Kasumi-1 (cell line): Measurements from ENCODE around the gene RCC2.
"Not testable (repeated sequence)": the region's sequence is repeated elsewhere in the genome, so short reads cannot be mapped to it uniquely, and the experiment has no call there.

Source experiments
- DNase-seq, 2 experiments: peaks; one replicate each; lab custom pipeline; 2025; lab: John Stamatoyannopoulos, UW

The RCC2 gene

DNA sequence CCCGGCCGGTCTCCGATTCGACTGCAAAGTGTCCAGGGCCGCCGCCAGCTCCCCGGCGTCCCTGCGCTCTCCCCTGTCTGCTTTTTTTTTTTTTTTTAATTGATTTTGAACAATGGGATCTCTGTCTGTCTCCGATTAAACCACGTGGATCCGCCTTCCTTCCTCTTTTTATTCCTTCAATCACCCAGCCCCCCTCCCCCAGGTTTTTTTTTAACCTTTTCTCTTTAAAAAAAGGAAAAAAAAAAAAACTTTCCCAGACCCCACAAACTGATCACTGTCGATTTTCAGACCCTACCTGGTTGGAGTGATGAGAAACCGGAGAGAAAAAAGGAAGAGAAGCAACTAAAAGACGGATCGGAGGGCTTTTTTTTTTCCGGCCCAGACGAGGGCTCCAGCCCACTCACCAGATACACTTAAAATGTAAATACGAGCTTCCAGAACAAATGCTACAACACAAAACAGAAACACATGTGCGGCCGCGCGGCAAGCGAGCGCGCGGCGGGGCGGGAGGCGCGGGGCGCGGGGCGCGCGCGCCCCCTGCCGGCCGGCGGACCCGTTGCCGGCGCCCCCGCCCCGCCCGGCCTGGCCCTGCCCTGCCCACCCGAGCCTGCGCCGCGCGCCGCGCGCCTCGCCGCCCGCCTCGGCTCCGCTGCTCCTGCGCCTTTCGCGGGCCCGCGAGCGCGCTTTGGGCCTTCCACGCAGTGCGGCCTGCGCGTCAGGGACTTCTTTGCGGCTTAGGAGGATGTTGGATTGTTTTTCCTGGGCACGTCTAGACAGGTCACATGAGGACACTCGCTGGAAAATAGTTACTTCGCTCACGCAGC lies at the start of gene RCC2:
RCC2 (minus strand) TSS at position 428 of the 824 bp plus-strand sequence. CDS start 1,163 bp downstream, outside the sequence.
- DNase-seq: peak; percentile 47 to 49

DNA sequence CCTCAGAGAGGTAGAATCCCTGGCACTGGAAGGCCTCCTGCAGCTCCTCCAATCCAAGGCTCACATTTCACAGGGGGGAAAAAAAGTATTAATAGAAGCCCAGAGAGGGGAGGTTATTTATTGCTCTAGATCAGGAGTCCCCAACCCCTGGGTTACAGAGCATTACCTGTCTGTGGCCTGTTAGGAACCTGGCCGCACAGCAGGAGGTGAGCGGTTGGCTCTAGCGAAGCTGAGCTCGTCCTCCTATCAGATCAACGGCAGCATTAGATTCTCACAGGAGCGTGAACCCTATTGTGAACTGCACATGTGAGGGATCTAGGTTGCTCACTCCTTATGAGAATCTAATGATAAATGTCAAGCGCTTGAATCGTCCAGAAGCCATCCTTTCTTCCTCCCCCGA lies 46.8 kb upstream of the RCC2 start:
- DNase-seq: no peak

DNA sequence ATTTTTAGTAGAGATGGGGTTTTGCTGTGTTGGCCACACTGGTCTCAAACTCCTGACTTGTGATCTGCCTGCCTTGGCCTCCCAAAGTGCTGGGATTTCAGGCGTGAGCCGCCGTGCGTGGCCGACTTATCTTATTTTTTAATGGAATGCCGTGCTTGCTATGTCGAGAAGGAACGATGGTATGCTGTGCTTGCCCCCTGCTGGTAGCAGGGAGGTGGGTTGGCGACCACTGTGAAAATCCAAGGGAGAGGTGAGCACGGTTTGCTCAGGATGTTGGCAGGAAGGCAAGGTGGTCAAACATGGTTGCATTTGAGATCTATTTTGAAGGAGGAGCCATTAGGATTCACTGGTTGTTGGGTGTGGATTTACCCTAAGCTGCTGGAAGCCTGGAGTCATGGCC lies 45.8 kb upstream of the RCC2 start:
- peak; percentile 26 to 28 for DNase-seq

DNA sequence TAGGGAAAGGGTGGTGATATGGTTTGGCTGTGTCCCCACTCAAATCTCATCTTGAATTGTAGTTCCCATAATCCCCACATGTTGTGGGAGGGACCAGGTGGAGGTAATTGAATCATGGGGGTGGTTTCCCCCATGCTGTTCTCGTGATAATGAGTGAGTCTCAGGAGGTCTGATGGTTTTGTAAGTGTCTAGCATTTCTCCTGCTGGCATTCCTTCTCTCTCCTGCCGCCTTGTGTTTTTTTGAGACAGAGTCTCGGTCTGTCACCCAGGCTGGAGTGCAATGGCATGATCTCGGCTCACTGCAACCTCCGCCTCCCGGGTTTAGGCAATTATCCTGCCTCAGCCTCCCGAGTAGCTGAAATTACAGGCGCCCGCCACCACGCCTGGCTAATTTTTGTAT lies 42.5 kb upstream of the RCC2 start:
- DNase-seq: not testable (repeated sequence)

DNA sequence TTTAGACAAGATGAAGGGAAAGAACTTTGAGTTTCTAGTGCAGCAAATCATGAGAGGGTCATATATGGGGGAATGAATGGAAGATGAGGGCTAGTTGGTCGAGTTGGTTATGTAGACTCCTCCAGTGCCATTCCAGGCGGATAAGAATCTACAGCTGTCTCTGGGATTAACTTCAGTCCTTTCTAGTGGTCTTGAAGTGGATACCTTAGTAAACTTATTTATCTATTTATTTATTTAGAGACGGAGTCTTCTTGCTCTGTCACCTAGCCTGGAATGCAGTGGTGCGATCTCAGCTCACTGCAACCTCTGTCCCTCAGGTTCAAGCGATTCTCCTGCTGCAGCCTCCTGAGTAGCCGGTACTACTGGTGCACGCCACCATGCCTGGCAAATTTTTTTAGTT lies 41.4 kb upstream of the RCC2 start:
- DNase-seq: no peak

DNA sequence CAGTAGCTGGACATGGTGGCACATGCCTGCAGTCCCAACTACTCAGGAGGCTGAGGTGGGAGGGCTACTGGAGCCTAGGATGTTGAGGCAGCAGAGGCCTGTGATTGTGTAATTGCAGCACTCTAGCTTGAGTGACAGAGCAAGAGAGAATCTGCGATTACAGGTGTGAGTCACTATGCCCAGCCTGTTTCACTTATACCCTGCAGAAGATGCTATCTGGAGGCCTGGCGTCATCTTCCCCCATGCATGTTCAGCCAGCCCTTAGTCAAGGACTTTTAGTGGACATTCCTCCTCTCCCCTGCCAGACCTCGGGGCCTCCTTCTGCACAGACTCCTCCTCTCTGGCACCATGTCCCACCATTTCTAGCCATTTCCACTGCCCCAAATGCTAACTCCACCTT lies 36.3 kb upstream of the RCC2 start:
- no peak for DNase-seq

DNA sequence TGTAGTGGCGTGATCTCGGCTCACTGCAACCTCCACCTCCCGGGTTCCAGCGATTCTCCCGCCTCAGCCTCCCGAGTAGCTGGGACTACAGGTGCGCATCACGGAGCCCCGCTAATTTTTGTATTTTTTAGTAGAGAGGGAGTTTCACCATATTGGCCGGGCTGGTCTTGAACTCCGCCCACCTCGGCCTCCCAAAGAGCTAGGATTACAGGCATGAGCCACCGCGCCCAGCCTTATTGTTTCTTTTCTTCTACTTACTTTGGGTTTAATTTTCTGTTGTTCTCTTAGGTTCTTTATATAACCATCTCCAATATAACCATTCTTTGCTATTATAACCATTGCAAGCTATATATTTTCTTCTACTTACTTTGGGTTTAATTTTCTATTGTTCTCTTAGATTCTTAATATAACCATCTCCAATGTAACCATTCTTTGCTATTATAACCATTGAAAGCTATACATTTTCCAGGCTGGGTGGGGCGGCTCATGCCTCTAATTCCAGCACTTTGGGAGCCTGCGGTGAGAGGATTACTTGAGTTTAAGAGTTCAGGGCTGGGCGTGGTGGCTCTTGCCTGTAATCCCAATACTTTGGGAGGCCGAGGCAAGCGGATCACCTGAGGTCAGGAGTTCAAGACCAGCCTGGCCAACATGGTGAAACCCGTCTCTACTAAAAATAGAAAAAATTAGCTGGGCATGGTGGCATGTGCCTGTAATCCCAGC lies 35.5 kb upstream of the RCC2 start:
- not testable (repeated sequence) for DNase-seq

DNA sequence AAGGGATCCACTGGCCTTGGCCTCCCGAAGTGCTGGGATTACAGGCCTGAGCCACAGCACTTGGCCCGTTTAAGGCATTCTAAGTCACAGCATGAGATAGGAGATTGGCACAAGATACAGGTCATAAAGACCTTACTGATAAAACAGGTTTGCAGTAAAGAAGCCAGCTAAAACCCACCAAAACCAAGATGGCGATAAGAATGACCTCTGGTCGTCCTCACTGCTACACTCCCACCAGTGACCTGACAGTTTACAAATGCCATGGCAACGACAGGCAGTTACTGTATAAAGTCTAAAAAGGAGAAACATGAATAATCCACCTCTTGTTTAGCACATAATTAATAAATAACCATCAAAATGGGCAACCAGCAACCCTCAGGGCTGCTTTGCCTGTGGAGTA lies 33.3 kb upstream of the RCC2 start:
- DNase-seq: no peak

DNA sequence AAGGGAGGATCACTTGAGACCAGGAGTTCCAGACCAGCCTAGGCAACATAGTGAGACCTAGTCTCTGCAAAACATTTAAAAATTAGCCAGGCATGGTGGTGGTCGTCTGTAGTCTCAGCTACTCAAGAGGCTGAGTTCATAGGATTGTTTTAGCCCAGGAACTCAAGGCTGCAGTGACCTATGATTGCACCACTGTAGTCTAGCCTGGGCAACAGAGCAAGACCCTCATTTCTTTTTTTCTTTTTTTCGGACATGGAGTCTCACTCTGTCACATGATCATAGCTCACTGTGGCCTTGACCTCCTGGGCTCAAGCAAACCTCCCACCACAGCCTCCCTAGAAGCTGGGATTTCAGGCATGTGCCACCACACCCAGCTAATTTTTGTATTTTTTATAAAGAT lies 31.9 kb upstream of the RCC2 start:
- no peak for DNase-seq

DNA sequence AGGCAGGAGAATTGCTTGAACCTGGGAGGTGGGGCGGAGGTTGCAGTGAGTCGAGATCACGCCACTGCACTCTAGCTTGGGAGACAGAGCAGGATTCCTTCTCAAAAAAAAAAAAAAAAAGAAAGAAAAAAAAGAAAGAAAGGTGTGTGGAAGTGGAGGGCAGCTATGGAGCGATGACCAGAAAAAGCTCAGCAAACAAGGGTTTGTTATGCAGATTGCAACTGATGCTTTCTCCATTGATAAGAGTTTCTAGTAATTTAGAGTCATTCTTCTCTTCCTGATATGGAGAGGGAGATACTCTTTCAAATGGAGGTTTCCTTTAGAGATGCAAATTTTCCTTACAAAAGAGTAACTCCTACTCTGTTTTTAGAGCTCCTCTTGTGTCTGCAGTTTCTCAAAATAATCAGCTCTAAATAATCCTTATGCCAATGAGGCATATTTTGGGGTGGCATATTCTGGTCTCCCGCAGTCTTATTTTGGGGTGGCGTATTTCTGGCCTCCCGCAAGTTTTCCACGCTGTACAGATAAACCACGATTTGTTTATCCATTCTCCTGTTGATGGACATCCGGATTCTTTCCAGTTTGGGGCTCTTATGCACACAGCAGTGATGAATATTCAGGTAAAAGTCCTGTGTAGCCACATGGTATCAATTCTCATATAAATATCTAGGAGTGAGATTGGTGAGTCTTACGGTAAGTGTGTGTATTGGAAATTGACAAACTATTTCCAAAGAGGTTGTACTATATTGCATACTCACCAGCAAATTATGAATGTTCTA lies 30.7 kb upstream of the RCC2 start:
- no peak for DNase-seq

DNA sequence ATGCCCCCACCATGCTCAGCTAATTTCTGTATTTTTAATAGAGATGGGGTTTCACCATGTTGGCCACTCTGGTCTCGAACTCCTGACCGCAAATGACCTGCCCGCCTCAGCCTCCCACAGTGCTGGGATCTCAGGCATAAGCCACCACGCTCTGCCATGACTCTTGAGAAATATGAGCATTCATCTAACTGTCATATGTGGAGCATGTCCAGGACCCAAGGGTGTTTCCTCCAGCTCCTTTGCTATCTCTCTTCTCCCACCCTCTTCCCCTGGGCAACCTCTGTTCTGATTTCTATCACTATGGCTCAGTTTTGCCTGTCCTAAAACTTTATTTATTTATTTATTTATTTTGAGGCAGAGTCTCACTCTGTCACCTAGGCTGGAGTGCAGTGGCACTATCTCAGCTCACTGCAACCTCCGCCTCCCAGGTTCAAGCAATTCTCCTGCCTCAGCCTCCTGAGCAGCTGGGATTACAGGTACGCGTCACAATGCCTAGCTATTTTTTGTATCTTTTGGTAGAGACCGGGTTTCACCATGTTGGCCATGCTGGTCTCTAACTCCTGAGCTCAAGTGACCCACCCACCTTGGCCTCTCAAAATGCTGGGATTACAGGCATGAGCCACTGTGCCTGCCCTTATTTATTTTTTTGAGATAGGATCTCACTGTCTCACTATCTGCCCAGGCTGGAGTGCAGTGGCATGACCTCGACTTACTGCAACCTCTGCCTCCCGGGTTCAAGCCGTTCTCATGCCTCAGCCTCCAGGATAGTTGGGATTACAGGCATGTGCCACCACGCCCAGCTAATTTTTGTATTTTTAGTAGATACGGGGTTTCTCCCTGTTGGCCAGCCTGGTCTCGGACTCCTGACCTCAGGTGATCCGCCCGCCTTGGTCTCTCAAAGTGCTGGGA lies 29.1 kb upstream of the RCC2 start:
- DNase-seq: not testable (repeated sequence)

DNA sequence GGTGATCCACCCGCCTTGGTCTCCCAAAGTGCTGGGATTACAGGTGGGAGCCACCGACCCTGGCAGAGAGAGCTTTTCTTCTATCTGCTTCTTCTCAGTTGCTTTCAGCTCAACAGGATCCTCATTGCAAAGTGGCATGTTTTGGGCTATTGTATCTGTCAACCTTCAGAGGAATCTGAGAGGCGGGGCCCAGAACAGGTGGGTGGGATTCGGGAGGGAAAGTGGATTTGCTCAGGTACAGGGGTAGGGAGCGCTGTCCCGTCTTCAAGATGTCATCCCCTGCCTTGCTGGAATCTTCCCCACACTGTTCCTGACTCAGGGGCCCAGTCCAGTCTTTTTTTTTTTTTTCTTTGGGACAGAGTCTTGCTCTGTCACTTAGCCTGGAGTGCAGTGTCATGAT lies 26.9 kb upstream of the RCC2 start:
- no peak for DNase-seq

DNA sequence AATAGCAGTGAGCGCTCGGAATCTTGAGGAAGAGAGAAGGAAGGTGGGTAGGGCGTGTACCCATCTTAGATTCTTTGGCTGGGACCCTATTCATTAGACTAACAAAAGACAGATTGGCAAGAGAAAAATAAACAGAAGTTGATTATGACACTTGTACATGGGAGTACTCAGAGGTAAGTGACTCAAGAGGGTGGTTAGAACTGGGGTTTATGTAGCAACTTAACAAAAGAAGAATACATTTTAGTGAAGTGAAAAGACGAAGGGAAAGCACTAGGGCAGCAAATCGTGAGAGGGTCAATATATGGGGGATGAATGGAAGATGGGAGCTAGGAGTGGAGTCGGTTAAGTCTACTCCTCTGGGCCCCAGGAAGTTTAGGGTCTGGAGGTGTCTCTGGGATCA lies 25.8 kb upstream of the RCC2 start:
- no peak for DNase-seq

DNA sequence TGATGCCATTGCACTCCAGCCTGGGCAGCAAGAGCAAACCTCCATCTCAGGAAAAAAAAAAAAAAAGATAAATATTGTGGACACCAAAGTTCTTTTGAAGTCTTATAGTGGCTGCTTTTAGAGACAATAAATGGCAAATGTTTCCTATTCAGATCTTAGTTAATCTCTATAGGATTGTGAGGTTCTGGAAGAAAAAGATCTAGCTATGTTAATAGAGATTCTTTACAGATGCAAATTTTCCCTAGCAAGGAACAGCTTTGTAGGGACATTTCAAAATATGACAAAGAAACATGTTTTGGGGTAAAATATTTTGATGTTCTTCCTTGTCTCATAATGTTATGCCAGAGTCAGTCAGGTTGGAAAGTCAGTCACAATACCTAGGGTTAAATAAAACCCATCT lies 24.5 kb upstream of the RCC2 start:
- DNase-seq: no peak

DNA sequence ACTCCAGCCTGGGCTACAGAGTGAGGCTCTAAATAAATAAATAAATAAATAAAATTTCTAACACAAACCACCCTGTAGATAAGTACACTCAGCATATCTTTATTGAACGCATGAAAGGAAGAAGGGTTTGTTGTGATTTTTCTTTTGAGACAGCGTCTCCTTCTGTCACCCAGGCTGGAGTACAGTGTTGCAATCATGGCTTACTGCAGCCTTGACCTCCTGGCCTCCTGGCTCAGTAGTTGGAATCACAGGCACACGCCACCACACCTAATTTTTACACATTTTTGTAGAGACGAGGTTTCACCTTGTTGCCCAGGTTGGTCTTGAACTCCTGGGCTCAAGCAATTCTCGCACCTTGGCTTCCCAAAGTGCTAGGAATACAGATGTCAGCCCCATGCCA lies 23.2 kb upstream of the RCC2 start:
- DNase-seq: no peak

DNA sequence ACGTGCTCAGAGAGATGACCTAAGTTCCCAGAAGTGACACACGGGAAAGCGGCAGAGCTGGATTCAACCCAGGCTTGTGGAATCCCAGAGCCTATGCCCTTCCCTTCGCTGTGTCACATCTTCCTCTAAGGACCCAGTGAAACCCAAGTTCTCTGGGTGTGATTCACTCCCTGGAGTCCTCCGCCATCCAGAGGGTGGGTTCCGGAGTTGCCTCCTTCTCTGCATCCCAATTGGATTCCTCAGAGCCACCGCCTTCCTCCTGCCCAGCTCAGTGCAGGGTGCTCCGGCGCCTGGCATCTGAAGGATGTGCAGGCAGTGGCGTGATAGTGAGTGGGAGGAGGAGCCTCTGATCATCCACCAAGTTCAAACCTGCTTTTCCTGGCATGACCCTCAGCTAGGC lies 20.7 kb upstream of the RCC2 start:
- DNase-seq: no peak

DNA sequence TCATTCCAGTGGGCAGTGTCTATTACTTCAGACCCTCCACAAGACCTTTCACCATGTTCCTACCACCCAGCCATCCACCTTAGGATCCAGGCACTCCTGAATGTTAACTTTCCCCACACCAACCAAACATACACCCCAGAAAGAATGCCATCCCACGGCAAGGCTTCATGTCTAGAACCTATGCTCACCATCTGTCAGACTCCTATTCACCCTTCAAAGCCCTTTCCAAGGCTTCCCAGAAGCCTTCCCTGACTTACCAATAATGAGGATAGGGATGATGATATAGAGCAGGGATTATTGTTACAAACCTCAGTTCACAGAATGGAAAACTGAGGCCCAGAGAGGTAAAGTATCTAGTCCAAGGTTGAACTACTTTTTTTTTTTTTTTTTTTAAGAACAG lies 19.3 kb upstream of the RCC2 start:
- DNase-seq: no peak

DNA sequence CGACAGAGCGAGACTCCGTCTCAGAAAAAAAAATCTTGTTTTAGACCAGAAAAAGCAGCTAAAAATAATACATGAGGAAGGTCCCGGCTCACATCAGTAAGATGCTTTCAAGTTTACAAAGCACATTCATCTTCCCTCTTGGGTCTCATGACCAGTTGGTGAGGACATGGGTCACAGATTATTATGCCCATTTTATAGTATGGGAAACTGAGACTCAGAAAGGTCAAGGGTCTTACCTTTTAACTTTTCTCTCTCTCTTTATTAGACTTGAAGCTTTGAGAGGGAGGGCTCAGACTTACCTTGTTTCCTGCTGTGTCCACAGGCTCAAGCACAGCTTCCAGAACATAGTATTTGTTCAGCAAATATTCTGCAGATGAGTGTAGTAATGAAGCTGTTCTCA lies 13.2 kb upstream of the RCC2 start:
- DNase-seq: no peak

DNA sequence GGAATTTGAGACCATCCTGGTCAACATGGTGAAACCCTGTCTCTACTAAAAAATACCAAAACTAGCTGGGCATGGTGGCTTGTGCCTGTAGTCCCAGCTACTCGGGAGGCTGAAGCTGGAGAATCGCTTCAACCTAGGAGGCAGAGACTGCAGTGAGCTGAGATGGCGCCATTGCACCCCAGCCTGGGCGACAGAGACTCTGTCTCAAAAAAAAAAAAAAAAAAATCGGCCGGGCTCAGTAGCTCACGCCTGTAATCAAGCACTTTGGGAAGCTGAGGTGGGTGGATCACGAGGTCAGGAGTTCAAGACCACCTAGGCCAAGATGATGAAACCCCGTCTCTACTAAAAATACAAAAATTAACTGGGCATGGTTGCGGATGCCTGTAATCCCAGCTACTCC lies 12.7 kb upstream of the RCC2 start:
- not testable (repeated sequence) for DNase-seq

DNA sequence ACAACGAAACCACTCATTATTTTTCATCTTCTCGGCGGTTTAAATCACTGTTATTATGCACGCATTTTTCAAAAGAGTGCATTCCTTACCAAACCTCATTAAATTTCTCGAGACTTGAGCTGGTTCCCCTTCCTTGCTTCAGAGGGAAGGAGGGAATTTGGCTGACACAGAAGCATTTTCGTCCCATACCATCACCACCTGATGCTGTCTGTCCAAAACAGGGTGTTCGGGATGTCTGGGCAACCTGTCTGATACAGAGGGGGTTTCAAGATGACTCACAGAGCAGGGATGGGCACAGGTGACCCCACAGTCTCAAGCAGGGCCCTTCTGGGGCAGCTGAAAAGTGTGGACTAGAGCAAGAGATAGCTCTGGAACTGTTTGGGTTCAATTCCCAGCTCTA lies 12.3 kb upstream of the RCC2 start:
- no peak for DNase-seq

DNA sequence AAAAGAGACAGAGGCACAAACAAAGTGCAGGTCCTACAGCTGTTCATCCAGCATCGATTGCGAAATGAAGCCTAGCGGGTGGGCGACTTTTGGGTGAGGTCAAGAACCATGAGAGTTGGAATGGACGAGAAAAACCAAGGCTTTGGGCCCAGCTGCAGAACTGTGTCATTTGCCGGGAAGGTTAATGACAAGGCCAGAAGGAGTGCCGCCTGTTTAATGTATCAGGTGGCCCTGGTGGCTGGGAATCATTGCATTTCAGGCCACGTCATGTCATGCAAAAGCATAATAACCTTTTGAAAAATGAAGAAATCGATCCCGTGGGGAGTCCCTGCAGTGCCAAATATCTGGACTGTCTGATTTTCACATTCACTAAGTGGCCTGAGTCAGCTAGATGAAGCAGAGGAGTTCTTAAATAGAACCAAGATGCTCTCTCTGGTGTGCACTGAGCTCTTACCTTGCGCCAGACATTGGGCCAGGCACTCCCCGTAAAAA lies 8.1 kb upstream of the RCC2 start:
- DNase-seq: no peak

DNA sequence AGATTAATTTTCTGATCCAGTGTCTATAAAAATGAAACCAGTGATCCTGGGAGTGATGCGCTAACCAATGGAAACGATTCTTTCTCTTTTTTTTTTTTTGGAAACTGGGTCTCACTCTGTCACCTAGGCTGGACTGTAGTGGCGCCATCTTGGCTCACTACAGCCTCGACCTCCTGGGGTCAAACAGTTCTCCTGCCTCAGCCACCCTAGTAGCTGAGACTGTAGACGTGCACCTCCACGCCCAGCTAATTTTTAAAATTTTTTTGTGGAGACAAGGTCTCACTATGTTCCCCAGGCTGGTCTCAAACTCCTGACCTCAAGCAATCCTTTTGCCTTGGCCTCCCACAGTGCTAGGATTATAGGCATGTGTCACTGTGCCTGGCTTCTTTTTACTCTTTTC lies 3.4 kb upstream of the RCC2 start:
- no peak for DNase-seq
